AG09319 (cell line): ENCODE results near the gene PDZRN3.

Source experiments
- DNase-seq: peaks from one replicate; pipeline ENCODE4 v3.0.0-alpha.2; 2010; ENCODE audit warnings: low read depth; ENCODE audit errors: extremely low read depth
- TF ChIP-seq, protein P1 (sequence below): IDR thresholded peaks from 2 replicates; pipeline ENCODE4 v1.5.1; 2011; ENCODE audit warnings: low read depth, mild to moderate bottlenecking, inconsistent platforms, low read length, moderate library complexity

PDZRN3 gene

DNA sequence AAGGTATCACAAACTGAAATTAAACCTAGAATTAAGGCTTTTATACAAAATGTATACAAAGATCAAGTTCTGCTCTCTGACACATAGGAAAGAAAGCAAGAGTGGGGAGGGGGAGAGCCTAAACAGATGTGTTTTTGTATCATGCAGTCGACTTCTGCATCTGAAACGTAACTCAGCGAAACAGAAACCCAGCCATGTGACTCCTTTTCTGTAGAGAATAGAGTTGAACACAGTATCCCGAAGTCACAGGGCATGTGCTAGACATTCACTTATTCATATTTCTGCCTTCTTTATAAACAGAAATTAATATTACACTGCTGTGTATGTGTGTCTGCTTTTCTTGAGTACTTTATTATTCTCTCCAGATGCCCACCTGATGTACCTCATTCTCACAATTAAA lies 121.0 kb downstream of the PDZRN3 start:
- DNase-seq, result no peak
- TF ChIP-seq, protein P1, sequence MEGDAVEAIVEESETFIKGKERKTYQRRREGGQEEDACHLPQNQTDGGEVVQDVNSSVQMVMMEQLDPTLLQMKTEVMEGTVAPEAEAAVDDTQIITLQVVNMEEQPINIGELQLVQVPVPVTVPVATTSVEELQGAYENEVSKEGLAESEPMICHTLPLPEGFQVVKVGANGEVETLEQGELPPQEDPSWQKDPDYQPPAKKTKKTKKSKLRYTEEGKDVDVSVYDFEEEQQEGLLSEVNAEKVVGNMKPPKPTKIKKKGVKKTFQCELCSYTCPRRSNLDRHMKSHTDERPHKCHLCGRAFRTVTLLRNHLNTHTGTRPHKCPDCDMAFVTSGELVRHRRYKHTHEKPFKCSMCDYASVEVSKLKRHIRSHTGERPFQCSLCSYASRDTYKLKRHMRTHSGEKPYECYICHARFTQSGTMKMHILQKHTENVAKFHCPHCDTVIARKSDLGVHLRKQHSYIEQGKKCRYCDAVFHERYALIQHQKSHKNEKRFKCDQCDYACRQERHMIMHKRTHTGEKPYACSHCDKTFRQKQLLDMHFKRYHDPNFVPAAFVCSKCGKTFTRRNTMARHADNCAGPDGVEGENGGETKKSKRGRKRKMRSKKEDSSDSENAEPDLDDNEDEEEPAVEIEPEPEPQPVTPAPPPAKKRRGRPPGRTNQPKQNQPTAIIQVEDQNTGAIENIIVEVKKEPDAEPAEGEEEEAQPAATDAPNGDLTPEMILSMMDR, result no peak

DNA sequence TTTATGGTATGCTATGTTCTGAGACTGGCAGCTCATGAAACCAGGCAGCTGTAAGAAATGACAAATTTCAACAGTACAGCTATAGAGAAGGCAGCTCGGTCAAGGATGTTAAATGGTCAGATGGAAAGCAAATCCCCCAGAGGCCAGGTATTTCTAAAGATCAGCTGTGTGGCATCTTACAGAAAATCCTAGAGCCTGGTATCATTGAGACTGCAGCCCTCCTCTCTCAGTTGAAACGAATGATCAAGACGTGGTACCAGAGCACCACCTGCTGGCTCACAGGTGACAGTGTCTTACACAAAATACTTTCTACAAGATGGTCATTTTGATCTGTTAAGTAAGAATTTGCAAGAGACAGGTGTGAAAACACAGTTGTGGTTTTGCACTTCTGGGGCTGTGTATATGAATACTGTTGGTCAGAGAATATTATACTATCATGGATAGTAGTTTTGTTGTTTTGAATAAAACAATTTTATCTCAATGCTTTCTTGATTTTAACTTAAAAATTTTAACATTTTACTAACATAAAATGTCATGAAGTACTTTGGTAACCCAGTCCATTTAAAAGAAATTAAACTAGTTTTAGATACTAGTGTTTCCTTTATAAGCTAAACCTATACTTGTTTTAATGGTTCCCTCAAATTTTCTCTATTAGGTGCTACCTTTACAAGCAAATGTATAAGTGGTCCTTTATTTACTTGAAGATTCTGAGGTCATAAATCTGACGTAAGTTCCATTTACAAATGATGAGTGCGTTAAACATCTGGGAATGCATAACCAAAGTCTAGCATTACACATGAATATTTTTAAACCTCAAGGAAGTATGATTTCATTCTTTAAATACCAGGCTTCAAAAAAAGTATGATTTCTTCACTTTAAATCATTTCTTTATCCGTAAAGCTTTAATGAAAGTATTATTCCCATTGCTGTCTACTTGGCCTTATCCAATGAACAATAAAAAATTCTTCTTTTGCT lies 121.8 kb downstream of the PDZRN3 start:
- no peak for DNase-seq
- TF ChIP-seq, protein P1, result peak; percentile 70

DNA sequence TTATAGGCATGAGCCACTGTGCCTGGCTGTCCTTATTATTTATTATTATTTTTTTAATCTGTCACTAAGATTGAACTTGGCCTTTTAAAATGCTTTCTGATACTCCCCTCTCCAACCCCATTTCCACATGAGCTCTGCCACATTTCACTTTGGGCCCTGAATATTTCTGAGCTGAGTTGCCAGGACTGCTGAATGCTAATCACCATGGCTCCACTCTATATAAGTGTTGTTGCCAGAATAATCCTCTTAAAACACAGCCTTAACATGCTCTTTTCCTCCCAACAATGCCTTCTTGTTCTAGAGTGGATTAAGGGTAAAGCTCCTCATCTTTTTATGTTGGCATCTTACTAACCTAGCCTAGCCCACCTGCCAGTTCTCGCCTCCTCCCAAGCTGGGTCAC lies 124.4 kb downstream of the PDZRN3 start:
- no peak for DNase-seq
- TF ChIP-seq, protein P1, result no peak

DNA sequence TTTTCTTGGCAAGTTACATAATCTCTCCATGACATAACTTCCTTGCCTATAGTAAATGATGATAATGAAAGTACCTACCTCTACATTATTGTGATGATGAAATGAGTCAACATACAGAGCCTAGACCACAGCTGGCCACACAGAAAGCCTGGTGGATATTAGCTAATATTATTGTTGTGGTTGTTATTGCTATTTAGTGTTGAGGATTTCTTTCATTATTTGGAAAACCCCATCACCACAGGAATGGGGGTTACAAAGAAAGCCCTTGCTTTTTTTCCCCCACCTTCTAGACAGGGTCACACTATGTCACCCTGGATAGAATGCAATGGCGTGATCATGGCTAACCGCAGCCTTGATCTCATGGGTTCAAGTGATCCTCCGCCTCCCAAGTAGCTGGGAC lies 125.0 kb downstream of the PDZRN3 start:
- no peak for DNase-seq

DNA sequence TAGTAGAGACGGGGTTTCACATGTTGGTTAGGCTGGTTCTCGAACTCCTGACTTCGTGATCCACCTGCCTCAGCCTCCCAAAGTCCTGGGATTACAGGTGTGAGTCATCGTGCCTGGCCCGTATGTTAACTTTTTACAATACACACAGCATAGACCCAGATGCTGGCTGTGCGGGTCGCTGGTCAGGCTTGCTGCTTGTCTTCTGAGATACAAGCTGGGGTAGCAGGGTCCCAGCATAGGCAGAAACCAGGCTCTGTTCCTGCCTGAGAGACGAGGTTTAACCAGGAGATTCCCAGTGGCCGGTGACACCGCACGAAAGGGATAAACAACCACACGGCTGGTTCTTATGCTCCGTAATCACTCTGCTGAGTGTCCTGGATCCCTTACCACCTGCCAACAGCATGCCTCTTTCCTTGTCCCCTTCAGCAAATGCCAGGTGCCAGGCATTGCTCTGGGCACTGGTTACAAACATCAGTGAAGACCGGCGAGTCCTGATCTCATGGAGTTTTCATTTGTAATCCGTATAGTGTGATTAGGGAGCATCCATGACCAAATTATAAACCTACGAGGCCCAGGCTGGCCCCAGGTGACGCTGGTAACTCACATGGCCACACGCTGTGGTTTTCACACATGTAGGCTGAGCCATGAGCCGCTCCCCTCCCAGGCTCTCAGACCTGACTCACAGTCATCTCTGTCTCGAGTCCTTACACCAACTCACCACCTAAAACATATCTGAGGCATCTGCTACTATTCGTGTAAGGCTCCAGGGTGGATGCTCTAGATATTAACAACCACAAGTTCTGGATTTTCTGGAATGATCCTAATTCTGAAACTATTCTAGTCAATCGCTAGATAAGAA lies 125.7 kb downstream of the PDZRN3 start:
- TF ChIP-seq, protein P1, result no peak
- DNase-seq, result no peak

More for the DNA sequence above, 125.0 kb downstream of the PDZRN3 start:
- TF ChIP-seq, protein P1, result no peak

DNA sequence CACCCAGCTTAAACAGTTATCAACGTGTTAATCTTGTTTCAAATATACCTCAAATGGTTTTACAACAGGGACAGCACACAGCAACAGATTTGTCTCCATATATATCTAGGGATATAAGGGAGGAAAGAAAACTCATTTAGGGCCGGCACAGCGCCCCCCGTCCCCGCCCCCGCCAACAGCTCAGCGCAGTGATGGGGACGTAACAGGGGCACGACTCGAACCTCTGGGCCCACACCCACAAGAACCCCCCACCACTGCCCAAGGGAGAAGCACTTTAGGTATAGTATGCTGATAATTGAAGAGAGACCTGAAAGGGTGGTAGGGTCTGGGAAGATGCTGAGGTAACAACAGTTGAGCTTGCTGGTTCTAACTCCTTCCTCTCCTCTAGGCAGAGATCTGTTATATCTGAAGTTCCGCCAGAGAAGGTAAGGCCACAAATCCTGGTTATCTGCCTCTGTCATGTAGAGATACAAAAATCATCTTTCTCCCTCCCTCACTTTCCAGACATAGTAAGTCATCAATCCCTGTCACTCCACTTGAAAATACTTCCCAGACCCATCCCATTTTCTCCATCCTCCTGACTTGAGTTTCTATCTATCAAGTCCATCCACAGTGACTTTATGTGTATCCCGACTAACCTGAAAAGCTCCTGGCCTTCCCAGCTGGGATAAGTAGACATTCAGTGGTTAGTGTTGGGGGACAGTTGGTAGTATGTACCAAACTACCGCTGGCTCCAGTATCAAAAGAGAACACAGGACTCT lies 126.9 kb downstream of the PDZRN3 start:
- no peak for DNase-seq

More for the DNA sequence above, 126.9 kb downstream of the PDZRN3 start:
- TF ChIP-seq, protein P1, result no peak
